SU-DHL-6 (cell line): ENCODE results near the gene PLSCR3.

ENCODE experiments used
- H2AFZ ChIP-seq: fragments of 200-600 bp; sonication (generic); 2 replicates; pipeline ENCODE4 v1.6.1; 2014; ENCODE audit warnings: low read depth, mild to moderate bottlenecking, moderate library complexity, mixed read lengths, antibody characterized with exemption, low read length; ENCODE audit not compliant: severe bottlenecking
- H3F3A ChIP-seq: fragments of 200-600 bp; shearing (Covaris generic); 2 replicates; pipeline ENCODE4 v1.6.0; 2016; ENCODE audit warnings: antibody characterized with exemption, mild to moderate bottlenecking; ENCODE audit not compliant: insufficient read depth
- H3K27ac ChIP-seq: fragments of 200-600 bp; sonication (generic); 2 replicates; pipeline ENCODE4 v1.5.1; 2016; ENCODE audit warnings: low read depth, mild to moderate bottlenecking, low read length, moderate library complexity, mixed read lengths
- H3K27me3 ChIP-seq: fragments of 200-600 bp; sonication (generic), shearing (Covaris generic); 2 replicates; pipeline ENCODE4 v1.6.0; 2014; ENCODE audit warnings: mild to moderate bottlenecking, low read length
- H3K36me3 ChIP-seq: fragments of 200-600 bp; sonication (generic); 2 replicates; pipeline ENCODE4 v1.6.1; 2014; ENCODE audit warnings: mild to moderate bottlenecking, low read length, mixed read lengths
- H3K4me2 ChIP-seq: fragments of 300-600, 200-600 bp; shearing (Covaris generic), sonication (generic); 2 replicates; pipeline ENCODE4 v1.6.0; 2014; ENCODE audit warnings: low read length, low read depth, mild to moderate bottlenecking; ENCODE audit not compliant: poor library complexity, severe bottlenecking
- H3K4me3 ChIP-seq: fragments of 200-600 bp; sonication (generic); 2 replicates; pipeline ENCODE4 v1.5.1; 2014; ENCODE audit warnings: antibody characterized with exemption, low read length, mild to moderate bottlenecking, mixed read lengths; ENCODE audit not compliant: insufficient read depth, poor library complexity, severe bottlenecking
- H3K79me2 ChIP-seq: fragments of 200-600 bp; sonication (generic); 2 replicates; pipeline ENCODE4 v1.6.1; 2014; ENCODE audit warnings: mild to moderate bottlenecking, low read length, moderate library complexity; ENCODE audit not compliant: insufficient read depth
- H3K9ac ChIP-seq: fragments of 200-600 bp; sonication (generic); 2 replicates; pipeline ENCODE4 v1.7.0; 2014; ENCODE audit warnings: mild to moderate bottlenecking, low read length
- H3K9me2 ChIP-seq: fragments of 200-600 bp; sonication (generic); replicated peaks from 2 replicates; pipeline ENCODE4 v1.6.1; 2014; ENCODE audit warnings: low read length; ENCODE audit not compliant: insufficient read depth
- H3K9me3 ChIP-seq: fragments of 200-600 bp; sonication (generic); 2 replicates; pipeline ENCODE4 v1.6.1; 2014; ENCODE audit warnings: low read length, mixed read lengths; ENCODE audit not compliant: insufficient read depth
- H4K20me1 ChIP-seq: fragments of 200-600 bp; sonication (generic); 2 replicates; pipeline ENCODE4 v1.6.1; 2014; ENCODE audit warnings: low read depth, mild to moderate bottlenecking, antibody characterized with exemption, low read length, moderate library complexity, mixed read lengths
- CTCF ChIP-seq: fragments of 200-600 bp; sonication (generic); IDR thresholded peaks from one replicate; pipeline ENCODE4 v1.5.1; 2017; ENCODE audit warnings: antibody characterized with exemption, mild to moderate bottlenecking, low read length, moderate library complexity; ENCODE audit not compliant: insufficient read depth, poor library complexity, severe bottlenecking
- EZH2phosphoT487 ChIP-seq: fragments of 200-600 bp; sonication (generic), shearing (Covaris generic); conservative IDR thresholded peaks from 2 replicates; pipeline ENCODE4 v1.6.1; 2018; ENCODE audit warnings: mild to moderate bottlenecking, antibody characterized with exemption, low read length, moderate library complexity, mixed read lengths

PLSCR3 gene

GRCh38 chr17:7439462-7440112, 45.3 kb upstream of the PLSCR3 start, which contains the start of gene FGF11:
FGF11 (plus strand) TSS chr17:7439512; CDS start chr17:7439621, 109 bp downstream.
- peak within 1 kb of the TSS; percentile 21; the same call in 1 of the 2 replicates for H3K9ac ChIP-seq
- H3K4me3 ChIP-seq = no peak within 1 kb of the TSS
- no peaks in the 10 kb centered on the region for H3K79me2 ChIP-seq
- no peaks in the 10 kb centered on the region for H3K27me3 ChIP-seq
- no peaks in the 10 kb centered on the region for H3K36me3 ChIP-seq
- no peak within 1 kb of the TSS for H2AFZ ChIP-seq
- H3F3A ChIP-seq = no peaks in the 10 kb centered on the region
- no peak for TF ChIP-seq EZH2phosphoT487
- TF ChIP-seq CTCF = no peak
- H3K27ac ChIP-seq = no peak within 1 kb of the TSS
- H3K9me2 ChIP-seq = no peaks in the 10 kb centered on the region
- no peaks in the 10 kb centered on the region for H3K9me3 ChIP-seq
- H4K20me1 ChIP-seq = no peaks in the 10 kb centered on the region
- H3K4me2 ChIP-seq = peak within 1 kb of the TSS; percentile 39

- H3K4me2 ChIP-seq = no peak overlapping the region
These were observed 44.5 kb upstream of the PLSCR3 start for GRCh38 chr17:7438656-7439460.

GRCh38 chr17:7437950-7438614, 43.8 kb upstream of the PLSCR3 start:
- no peaks in the 10 kb centered on the region for H3K27me3 ChIP-seq
- no peak overlapping the region for H2AFZ ChIP-seq
- no peaks in the 10 kb centered on the region for H3K36me3 ChIP-seq
- peak overlapping the region; percentile 14 for H3K4me2 ChIP-seq
- H3F3A ChIP-seq = no peaks in the 10 kb centered on the region
- H3K9me3 ChIP-seq = no peaks in the 10 kb centered on the region
- H3K4me3 ChIP-seq = no peak overlapping the region
- no peak overlapping the region for H3K27ac ChIP-seq
- H3K9me2 ChIP-seq = no peaks in the 10 kb centered on the region
- H4K20me1 ChIP-seq = no peaks in the 10 kb centered on the region
- no peak for TF ChIP-seq CTCF
- TF ChIP-seq EZH2phosphoT487 = no peak
- H3K9ac ChIP-seq = no peak overlapping the region; the same call in 1 of the 2 replicates
- H3K79me2 ChIP-seq = no peaks in the 10 kb centered on the region

More at GRCh38 chr17:7438656-7439460, 44.5 kb upstream of the PLSCR3 start:
- H3F3A ChIP-seq = no peaks in the 10 kb centered on the region
- H3K9ac ChIP-seq = no peak overlapping the region
- TF ChIP-seq CTCF (no peak), EZH2phosphoT487 (no peak)
- no peak overlapping the region for H3K4me3 ChIP-seq
- no peaks in the 10 kb centered on the region for H3K79me2 ChIP-seq
- no peak overlapping the region for H2AFZ ChIP-seq
- H3K9me3 ChIP-seq = no peaks in the 10 kb centered on the region
- H3K27ac ChIP-seq = no peak overlapping the region
- H3K36me3 ChIP-seq = no peaks in the 10 kb centered on the region
- no peaks in the 10 kb centered on the region for H4K20me1 ChIP-seq
- H3K9me2 ChIP-seq = no peaks in the 10 kb centered on the region
- no peaks in the 10 kb centered on the region for H3K27me3 ChIP-seq
